Nephron (organoid): ENCODE data around the gene ENTPD8.

ENCODE experiments used
- H3K27ac Mint-ChIP-seq, 3 experiments: 2 replicates each; pipeline ENCODE4 v1.8.0; 2020; ENCODE audit warnings: mixed read lengths in 3 of 3, mild to moderate bottlenecking in 2 of 3, moderate library complexity in 1 of 3
- H3K27me3 Mint-ChIP-seq: 2 replicates; pipeline ENCODE4 v1.8.0; 2021; ENCODE audit warnings: low read depth, mild to moderate bottlenecking, moderate library complexity, mixed read lengths
- H3K36me3 Mint-ChIP-seq: 2 replicates; pipeline ENCODE4 v1.8.0; 2020; ENCODE audit warnings: low read depth, mixed read lengths
- H3K4me1 Mint-ChIP-seq: 2 replicates; pipeline ENCODE4 v1.8.0; 2020; ENCODE audit warnings: mixed read lengths
- H3K4me3 Mint-ChIP-seq, 3 experiments: 2 replicates each; pipeline ENCODE4 v1.8.0; 2020; ENCODE audit warnings: mild to moderate bottlenecking in 3 of 3, mixed read lengths in 3 of 3, moderate library complexity in 2 of 3
- H3K9me3 Mint-ChIP-seq: 2 replicates; pipeline ENCODE4 v1.8.0; 2020; ENCODE audit warnings: mixed read lengths
- CTCF ChIP-seq, 3 experiments: fragments of 200-600 bp; sonication (generic); IDR thresholded peaks; one replicate each; pipeline ENCODE4 v1.5.0; 2021; ENCODE audit warnings: antibody characterized with exemption in 3 of 3; ENCODE audit not compliant: unreplicated experiment in 3 of 3

The ENTPD8 gene

GRCh38 chr9:137480686-137481683 lies 39.8 kb upstream of the ENTPD8 start:
- H3K27me3 Mint-ChIP-seq, result peaks cover under 1% of the 10 kb centered on the region
- H3K27ac Mint-ChIP-seq, result no peak overlapping the region
- H3K4me3 Mint-ChIP-seq, result no peak overlapping the region
- no peak for TF ChIP-seq CTCF (IDR thresholded peaks at IDR 0.05; ENCODE audit: unreplicated experiment in 3 of 3)
- H3K9me3 Mint-ChIP-seq, result peaks cover 5% of the 10 kb centered on the region
- no peaks in the 10 kb centered on the region for H3K36me3 Mint-ChIP-seq
- H3K4me1 Mint-ChIP-seq, result peaks cover 6% of the 10 kb centered on the region

GRCh38 chr9:137479892-137480685 lies 38.9 kb upstream of the ENTPD8 start:
- H3K4me1 Mint-ChIP-seq, result peaks cover 6% of the 10 kb centered on the region
- no peak for TF ChIP-seq CTCF (IDR thresholded peaks at IDR 0.05; ENCODE audit: unreplicated experiment in 3 of 3)
- no peaks in the 10 kb centered on the region for H3K27me3 Mint-ChIP-seq
- peaks cover 9% of the 10 kb centered on the region for H3K9me3 Mint-ChIP-seq
- peak overlapping the region in 1 of 3 experiments; percentile 27 for H3K27ac Mint-ChIP-seq
- H3K4me3 Mint-ChIP-seq, result no peak overlapping the region
- no peaks in the 10 kb centered on the region for H3K36me3 Mint-ChIP-seq

- H3K27me3 Mint-ChIP-seq, result no peaks in the 10 kb centered on the region
- no peak for TF ChIP-seq CTCF (IDR thresholded peaks at IDR 0.05; ENCODE audit: unreplicated experiment in 3 of 3)
- no peak overlapping the region for H3K4me3 Mint-ChIP-seq
- peak overlapping the region in 1 of 3 experiments; percentile 27 for H3K27ac Mint-ChIP-seq
- no peaks in the 10 kb centered on the region for H3K36me3 Mint-ChIP-seq
- H3K4me1 Mint-ChIP-seq, result peaks cover 6% of the 10 kb centered on the region
- H3K9me3 Mint-ChIP-seq, result peaks cover 13% of the 10 kb centered on the region
Measured at GRCh38 chr9:137478962-137479861, 38.1 kb upstream of the ENTPD8 start.

- H3K36me3 Mint-ChIP-seq, result peaks cover 2% of the 10 kb centered on the region
- no peak for TF ChIP-seq CTCF (IDR thresholded peaks at IDR 0.05; ENCODE audit: unreplicated experiment in 3 of 3)
- H3K27me3 Mint-ChIP-seq, result no peaks in the 10 kb centered on the region
- H3K4me1 Mint-ChIP-seq, result peaks cover 6% of the 10 kb centered on the region
- peaks cover 17% of the 10 kb centered on the region for H3K9me3 Mint-ChIP-seq
- H3K27ac Mint-ChIP-seq, result no peak overlapping the region
- no peak overlapping the region for H3K4me3 Mint-ChIP-seq
Measured at GRCh38 chr9:137478613-137478961, 37.4 kb upstream of the ENTPD8 start.

- Mint-ChIP-seq H3K27ac (no peak overlapping the region), H3K27me3 (no peaks in the 10 kb centered on the region), H3K4me3 (no peak overlapping the region), H3K36me3 (peaks cover 3% of the 10 kb centered on the region), H3K4me1 (peaks cover 6% of the 10 kb centered on the region), H3K9me3 (peaks cover 22% of the 10 kb centered on the region)
- TF ChIP-seq CTCF (IDR thresholded peaks at IDR 0.05; ENCODE audit: unreplicated experiment in 3 of 3), result no peak
Measured at GRCh38 chr9:137477778-137478612, 36.8 kb upstream of the ENTPD8 start.
